ENCODE measurements around the gene LYPD6B.

- TF ChIP-seq CTCF (conservative IDR thresholded peaks at IDR 0.05) (no peak), ZFX (IDR thresholded peaks at IDR 0.05) (no peak)
Observed at GRCh38 chr2:149152469-149152953, 114.0 kb downstream of the LYPD6B start.

Measured in C4-2B (cell line).